GM13976 (cell line): ENCODE results near the gene NR1H4.
"Not testable (repeated sequence)": the region's sequence is repeated elsewhere in the genome, so short reads cannot be mapped to it uniquely, and the experiment has no call there.

Experiments
- DNase-seq: peaks from one replicate; pipeline ENCODE4 v3.0.0; 2012; ENCODE audit warnings: low spot score
- in situ Hi-C: fragments of 300-500 bp; cut with MboI; formaldehyde crosslinking; loops from one replicate; pipeline ENCODE4 v1.12.0; 2022; ENCODE audit warnings: low sequenced_read_pairs, mixed read lengths, inconsistent platforms; ENCODE audit not compliant: unreplicated experiment
- TF ChIP-seq, protein P1 (sequence below): IDR thresholded peaks from 2 replicates; pipeline ENCODE4 v1.5.1; 2012; ENCODE audit warnings: borderline replicate concordance, mild to moderate bottlenecking; ENCODE audit not compliant: insufficient read depth; ENCODE audit errors: extremely low read depth, missing control alignments, control extremely low read depth

NR1H4 gene

GRCh38 chr12:100473716-100474150 lies at the start of gene NR1H4:
Gene NR1H4 (plus strand): TSS chr12:100473866. CDS start chr12:100493324, 19,458 bp downstream.
- TF ChIP-seq, protein P1, sequence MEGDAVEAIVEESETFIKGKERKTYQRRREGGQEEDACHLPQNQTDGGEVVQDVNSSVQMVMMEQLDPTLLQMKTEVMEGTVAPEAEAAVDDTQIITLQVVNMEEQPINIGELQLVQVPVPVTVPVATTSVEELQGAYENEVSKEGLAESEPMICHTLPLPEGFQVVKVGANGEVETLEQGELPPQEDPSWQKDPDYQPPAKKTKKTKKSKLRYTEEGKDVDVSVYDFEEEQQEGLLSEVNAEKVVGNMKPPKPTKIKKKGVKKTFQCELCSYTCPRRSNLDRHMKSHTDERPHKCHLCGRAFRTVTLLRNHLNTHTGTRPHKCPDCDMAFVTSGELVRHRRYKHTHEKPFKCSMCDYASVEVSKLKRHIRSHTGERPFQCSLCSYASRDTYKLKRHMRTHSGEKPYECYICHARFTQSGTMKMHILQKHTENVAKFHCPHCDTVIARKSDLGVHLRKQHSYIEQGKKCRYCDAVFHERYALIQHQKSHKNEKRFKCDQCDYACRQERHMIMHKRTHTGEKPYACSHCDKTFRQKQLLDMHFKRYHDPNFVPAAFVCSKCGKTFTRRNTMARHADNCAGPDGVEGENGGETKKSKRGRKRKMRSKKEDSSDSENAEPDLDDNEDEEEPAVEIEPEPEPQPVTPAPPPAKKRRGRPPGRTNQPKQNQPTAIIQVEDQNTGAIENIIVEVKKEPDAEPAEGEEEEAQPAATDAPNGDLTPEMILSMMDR = no peak
- in situ Hi-C loops = no loop called here
- no peak for DNase-seq

DNA sequence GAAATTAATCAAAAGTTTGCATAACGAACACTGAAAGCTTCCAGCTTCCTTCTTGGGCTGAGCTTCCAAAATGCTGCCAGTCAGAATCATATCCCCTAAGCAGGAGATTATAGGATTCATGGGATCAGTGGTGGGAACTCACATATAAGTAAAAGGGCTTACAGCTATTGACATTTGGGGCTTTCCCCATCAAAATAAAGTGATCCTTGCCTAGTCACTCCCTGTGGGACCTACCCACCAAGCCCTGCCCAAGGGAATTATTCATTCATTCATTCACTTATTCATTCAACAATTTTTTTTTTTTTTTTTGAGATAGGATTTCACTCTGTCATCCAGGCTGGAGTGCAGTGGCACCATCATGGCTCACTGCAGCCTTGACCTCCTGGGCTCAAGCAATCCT lies 47.5 kb upstream of the NR1H4 start:
- TF ChIP-seq, protein P1 = no peak
- DNase-seq = no peak
- in situ Hi-C loops = no loop called here

- TF ChIP-seq, protein P1 = no peak
- in situ Hi-C loops = no loop called here
- DNase-seq = no peak
Observed at GRCh38 chr12:100427078-100427477, 46.6 kb upstream of the NR1H4 start.

- in situ Hi-C loops, DNase-seq: not testable (repeated sequence)
Observed at GRCh38 chr12:100430251-100430650, 43.4 kb upstream of the NR1H4 start.

- in situ Hi-C loops = no loop called here
- no peak for DNase-seq
- TF ChIP-seq, protein P1 = no peak
Observed at GRCh38 chr12:100433701-100434100, 40.0 kb upstream of the NR1H4 start.

DNA sequence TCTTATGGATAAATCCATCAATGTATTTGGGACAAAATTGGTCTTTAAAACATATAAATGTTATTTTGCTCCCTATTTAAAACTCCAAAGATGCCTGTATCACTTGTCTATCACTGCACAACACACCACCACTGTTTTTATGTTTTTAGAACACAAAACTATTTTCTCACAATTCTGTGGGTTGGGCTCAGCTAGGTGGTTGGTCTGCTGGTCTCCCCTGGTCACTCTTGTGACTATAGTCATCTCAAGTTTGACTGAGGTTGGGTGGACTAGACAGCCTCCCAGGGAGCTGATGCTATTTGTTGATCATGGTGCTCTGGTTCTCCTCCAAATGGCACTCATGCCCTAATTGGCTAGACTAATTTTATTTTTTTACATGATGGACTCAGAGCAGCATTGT lies 39.5 kb upstream of the NR1H4 start:
- in situ Hi-C loops = no loop called here
- no peak for DNase-seq
- TF ChIP-seq, protein P1 = no peak

DNA sequence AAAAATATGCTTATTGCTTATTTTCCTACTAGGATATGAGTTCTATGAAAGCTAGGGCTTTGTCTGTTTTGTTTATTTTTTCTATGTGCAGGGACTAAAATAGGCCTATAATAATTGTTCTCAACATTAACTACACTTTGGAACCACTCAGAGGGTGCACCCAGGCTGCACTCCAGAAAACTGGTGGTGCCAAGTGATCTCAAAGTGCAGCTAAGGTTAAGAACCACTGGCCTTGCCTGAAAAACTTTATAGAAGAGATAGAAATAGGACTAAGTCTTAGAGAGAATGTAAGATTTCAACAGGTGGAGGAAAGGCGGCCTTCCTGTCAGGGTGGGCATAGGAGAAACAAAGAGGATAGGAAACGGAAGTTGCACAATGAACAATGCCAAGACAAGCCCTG lies 37.7 kb upstream of the NR1H4 start:
- TF ChIP-seq, protein P1 = no peak
- in situ Hi-C loops = no loop called here
- no peak for DNase-seq
